HG02981 (cell line): ENCODE data around the gene PEPD.

Source experiments
- ATAC-seq: cut with Tn5 transposase; IDR thresholded peaks from one replicate; pipeline ENCODE4 v1.9.1; 2021; ENCODE audit warnings: mild to moderate bottlenecking, moderate library complexity; ENCODE audit not compliant: unreplicated experiment

Gene PEPD

DNA sequence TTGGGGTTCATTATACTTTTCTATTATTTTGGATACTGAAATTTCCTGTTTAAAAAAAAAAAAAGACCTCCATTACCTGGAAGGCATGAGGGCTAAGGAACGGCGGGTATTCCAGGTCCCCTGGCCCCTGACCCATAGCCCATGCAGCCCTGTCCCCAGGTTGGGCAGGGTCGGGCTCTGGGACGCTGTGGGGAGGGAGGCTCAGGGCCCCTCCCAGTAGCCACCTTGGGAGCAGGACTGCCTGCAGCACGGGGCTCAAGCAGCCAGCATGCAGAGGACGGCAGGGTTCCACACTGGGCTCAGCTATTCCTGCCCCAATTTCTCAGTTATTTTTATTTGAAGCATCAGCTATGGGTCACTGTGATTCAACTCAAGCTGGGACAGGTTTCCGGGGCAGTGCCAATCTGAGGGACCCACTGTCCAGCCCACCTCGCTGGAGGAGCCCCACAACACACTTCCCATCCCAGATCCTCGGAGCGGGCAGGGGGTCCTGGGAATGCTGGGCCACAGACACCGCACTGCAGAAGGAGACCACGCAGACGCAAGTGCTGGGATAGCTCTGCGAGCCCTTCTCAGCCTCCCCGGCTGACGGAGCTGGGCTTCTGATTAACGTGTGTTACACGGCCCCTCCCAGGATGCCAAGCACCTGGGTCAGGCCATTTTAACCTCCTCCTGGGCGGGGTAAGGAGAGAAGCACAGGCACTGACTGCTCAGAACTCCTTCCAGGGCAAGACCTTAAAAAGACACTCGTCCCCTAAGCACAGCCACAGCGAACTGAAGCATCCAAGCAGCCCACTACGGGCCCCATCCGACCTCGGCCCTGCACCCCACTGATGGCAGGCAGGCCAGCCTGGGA, 60.1 kb downstream of the PEPD start:
- ATAC-seq, result no peak

DNA sequence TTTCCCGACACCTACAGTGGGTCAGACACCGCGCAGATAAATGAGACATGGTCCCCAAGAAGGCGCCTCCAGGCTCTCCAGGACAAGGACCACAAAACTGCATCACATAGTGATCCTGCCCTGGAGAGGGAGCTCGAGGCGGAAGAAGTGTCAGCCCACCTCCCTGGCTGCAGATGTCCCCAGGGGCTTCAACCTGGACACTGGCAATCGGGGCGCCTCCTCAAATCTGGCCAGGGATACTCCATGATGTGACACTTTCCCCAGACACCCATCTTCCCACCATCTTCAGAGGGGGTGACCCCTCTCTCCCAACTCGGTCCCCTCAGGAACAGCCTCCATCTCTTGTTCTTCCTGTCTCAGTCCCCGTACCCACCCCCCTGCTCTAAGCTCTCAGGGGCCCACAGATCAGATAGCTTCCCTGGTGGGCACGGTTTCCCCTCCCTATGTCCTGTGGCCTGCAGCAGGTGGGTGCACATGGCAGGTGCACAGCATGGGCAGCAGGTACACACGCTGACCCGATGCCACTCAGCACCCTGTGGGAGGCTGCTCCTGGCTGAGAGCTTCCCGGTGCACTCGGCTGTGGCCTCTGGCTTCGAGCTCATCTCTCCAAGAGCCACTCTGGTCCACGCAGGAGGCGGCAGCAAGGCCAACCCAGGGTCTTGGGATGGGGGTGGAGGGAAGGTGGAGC, 61.2 kb downstream of the PEPD start:
- no peak for ATAC-seq

DNA sequence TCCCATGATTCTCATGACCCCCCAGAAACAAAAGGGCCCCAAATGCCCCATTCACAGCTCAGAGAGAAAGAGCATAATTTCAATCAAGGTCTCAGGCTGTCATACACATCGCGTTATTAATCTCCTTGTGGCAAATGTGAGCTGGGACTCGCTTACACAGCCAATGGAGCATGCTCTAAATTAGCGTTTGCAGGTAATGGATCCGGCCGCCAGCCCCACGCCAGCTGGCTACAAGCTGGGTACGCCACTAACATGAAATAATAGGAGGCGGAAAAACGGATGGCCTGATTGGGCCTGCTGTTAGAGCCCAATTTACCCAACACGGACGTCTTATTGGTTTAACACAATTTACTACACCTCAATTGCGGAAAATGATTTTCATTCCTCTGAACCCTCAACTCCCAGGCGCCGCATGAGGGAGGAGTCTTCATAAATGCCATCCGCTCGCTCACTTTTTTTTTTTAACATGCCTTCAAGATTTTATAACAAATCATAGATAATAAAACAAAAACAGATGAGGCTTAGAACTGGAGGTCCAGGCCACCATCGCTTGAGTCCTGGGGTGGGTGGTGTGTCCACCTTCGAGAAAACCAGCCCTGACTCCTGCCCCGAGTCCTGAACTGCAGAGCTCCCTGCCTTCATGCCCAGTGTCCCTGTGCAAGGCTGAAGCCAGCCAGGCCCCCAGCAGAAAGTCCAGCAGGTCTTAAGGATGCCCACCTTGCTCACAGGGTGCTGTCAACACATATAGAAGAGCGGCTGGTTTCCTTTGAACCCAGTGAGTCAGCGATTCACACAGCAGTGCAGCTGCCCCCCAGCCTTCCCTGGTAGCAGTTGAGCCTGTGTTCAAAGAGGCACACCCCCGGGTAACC, 62.1 kb downstream of the PEPD start:
- no peak for ATAC-seq

DNA sequence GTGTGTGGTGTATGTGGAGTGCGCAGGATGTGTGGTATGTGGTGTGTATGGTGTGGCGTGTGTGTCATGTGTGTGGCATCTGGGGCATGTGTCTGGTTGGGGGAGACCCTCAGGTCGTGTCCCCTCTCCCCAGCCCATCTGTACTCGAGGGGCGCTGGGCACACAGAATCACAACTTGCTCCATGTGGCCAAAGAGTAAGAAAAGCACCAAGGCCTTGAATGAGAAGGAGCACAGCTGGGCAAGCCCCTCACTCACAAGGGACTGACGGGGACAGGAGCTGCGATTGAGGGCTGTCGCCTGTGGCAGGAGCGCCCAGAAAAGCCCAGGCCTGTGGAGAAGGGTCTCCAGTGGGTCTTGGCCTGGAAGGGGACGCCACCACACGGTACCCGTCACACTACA, 62.8 kb downstream of the PEPD start:
- ATAC-seq, result no peak

DNA sequence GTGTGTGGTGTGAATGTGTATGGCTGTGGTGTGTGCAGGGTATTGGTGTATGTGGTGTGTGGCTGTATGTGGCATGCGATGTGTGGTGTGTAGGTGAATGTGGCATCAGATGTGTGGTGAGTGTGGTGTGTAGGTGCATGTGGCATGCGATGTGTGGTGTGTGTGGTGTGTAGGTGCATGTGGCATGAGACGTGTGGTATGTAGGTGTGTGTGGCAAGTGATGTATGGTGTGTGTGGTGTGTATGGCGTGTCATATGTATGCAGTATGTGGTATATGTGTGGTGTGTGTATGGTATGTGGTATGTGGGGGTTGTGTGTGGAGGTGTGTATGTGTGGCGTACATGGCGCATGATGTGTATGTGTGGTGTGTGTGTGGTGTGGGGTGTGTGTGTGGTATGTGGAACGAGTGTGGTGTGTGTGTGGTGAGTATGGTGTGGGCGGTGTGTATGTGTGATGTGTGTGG, 63.4 kb downstream of the PEPD start:
- ATAC-seq, result no peak

DNA sequence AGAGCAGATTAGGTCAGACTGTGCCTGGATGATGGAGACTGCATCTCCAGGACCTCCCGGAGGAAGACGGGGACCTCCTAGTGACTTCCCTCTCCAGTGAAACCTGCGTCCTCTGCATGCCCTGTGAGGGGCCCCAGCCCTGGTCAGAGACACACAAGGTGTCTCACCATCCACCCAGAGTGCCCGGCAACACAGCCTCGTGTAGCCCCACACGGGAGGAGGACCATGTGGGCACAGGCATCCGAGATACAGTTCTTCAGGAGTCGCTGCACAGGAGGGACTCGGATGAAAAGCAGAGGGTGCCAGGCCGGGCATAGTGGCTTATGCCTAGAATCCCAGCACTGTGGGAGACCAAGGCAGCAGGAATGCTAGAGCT, 64.8 kb downstream of the PEPD start:
- ATAC-seq, result no peak

DNA sequence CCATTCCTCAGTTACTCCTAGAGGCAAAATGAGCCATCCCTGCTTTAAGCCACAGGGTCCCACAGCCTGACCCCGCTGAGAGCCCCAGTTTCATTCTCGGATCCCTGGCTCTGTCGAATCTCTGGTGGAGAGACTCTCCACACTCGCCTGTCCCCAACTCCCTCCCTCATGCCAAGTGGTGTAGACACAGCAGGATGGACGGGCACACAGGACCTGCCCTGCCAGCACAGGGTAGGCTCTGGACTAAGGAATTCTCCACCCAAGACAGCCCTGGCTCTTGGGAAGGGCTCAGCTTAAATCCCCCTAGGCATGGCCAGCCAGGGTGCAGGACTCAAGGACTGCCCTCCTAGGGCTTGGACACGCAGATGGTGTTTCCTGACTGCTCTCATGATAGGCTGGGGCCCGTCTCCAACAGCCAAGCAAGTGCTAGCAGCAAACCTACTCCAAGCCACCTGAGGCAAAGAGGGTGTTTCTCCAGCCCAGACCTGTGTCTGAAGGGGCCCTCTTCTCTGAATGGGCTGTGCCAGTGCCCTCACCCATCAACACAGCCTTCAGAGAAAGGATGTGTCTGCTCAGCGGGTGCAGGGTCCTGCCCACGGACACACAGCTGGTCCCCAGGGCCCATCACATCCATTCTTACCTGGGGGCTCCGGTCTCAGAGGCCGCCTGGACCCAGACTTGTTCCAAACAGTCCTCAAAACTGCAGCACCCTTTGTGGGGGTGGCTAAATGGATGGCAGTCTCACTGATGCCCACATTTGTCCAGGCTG, 65.3 kb downstream of the PEPD start:
- no peak for ATAC-seq

DNA sequence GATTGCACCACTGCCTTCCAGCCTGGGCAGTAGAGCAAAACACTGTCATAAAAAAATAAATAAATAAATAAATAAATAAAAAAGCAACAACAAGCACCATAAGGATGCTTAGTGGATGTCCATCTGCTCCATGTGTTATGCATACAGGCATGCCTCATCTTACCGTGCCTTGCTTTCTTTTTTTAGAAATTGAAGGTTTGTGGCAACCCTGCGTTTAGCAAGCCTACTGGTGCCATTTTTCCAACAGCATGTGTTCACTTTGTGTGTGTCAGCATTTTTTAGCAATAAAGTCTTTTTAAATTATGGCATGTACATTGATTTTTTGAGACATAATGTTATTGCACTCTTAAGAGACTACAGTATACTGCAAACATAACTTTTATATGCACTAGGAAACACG, 68.3 kb downstream of the PEPD start:
- ATAC-seq, result no peak

DNA sequence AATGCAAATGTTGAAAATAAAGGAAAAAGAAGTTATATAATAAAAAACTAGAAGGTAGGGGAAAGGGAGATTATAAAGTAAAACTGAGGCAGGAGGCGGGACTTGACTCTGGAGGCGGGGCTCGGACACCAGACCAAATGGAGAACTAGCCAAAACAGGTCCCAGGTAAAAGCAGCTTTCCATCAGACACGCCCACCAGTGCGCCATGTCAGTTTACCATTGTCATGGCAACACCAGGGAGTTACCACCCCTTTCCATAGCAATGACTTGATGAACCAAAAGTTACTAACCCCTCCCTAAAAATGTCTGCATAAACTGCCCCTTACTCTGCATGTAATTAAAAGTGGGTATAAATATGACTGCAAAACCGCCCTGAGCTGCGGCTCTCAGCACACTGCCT, 70.9 kb downstream of the PEPD start:
- ATAC-seq, result no peak

DNA sequence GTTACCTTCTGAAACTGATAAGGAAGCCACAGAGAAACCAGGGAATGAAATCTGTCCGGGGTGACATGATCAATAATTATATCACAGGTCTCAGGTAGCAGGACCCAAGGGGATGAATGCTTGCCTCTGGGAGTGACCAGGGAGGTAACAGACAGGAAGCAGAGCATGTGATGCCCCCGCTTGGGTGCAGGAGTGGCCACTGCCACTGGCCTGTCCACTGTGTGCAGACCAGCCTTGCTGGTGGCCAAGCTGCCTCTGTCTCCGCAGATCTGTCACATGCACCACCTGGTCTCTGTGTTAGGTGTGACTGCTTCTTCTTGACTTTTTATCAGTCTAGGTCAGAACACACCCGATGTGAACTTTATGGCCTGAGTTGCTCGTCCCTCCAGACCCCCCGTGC, 71.8 kb downstream of the PEPD start:
- ATAC-seq, result no peak

DNA sequence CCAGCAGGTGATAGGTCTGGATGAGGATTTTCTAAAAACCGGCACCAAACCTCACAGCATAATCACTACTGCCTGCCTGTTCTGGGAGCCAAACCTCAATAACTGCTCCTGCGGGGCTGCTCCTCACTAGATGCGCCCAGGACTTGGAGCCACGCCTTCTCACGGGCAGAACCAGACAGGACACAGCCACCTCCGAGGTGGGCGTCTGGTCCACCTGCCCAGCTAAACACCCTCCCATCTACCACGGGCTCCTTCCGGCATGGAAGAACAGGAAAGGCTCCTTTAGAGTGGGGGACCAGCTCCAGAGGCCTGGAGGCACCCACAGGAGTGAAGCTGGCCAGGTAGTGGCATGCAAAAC, 73.5 kb downstream of the PEPD start:
- no peak for ATAC-seq

DNA sequence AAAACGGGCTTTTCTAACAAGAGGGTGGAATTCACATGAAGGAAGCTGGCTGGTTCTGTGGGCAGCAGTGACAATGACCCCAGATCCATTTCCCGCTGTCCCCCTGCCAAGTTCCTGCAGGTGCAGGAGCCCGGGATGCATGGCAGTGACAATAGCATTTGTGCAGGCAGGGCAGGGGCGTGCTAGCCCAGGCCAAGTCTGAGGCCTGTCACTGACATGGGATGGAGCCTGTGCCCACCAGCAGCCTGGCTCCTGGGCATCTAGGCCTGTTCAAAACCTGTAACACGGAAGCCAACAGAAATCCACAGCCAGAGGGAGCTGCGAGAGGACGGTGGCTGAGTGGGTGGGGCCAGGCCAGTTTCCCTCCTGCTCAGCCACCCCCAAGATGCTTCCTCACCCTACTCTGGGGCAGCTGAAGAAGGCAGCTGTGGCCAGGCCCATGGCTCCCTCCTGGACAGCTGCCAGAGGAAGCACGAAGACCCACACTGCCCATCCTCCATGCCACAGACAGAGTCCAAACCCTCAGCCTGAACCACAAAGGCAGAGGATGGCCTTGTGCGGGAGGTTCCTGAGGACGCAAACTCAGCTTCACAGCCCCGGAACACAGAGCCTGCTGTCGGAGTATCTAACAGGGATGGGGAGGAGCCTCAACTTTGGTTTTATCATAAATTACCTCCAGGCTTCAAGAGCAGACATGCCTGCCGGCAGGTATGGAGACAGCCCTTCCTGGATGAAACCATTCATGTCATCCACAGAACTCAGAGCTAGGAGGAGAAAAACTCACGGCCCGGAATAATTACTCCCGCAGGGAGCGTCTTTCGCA, 74.0 kb downstream of the PEPD start:
- ATAC-seq, result no peak

DNA sequence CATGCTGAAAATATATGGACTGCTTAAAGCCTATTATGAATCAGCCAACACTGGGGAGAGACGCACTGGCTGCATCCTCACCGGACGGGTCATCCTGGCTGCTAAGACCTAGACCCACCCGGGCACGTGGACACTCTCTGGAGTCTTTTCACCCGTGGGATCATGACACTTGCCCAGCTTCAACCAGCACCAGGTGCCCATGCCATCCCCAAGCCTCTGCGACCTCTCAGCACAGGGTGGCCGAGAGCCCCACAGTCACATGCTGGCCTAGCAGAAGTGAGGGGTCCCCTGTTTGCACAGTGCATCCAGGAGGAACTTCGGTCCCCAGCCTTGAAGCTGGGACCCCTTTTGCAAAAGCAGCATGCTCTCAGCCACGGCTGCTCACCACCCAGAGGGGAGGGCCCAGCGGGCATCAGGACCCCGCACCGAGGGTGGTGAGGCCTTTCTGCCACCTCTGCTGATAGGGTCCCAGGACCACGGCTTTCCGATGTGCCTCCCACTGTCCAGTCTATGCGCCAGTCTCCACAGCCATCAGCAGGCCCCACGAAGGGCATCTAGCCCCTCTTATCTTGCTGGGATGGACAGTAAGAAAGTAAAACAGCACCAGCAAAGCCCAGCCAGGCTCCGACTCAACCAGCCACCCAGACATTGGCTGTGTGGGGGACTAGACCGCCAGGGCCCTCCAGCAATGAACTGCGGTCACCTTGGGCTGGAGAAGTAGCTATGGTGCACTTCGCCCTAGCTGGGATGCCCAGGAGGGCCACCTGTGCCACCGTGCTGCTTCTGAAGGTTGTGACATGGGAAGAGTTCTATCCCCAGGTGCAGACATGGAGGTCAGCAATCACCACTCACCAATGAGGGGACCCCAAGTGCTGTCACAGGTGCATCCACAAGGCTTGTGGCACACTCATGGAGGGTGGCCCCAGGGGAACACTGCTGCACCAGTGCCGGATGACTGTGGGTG, 75.0 kb downstream of the PEPD start:
- no peak for ATAC-seq

DNA sequence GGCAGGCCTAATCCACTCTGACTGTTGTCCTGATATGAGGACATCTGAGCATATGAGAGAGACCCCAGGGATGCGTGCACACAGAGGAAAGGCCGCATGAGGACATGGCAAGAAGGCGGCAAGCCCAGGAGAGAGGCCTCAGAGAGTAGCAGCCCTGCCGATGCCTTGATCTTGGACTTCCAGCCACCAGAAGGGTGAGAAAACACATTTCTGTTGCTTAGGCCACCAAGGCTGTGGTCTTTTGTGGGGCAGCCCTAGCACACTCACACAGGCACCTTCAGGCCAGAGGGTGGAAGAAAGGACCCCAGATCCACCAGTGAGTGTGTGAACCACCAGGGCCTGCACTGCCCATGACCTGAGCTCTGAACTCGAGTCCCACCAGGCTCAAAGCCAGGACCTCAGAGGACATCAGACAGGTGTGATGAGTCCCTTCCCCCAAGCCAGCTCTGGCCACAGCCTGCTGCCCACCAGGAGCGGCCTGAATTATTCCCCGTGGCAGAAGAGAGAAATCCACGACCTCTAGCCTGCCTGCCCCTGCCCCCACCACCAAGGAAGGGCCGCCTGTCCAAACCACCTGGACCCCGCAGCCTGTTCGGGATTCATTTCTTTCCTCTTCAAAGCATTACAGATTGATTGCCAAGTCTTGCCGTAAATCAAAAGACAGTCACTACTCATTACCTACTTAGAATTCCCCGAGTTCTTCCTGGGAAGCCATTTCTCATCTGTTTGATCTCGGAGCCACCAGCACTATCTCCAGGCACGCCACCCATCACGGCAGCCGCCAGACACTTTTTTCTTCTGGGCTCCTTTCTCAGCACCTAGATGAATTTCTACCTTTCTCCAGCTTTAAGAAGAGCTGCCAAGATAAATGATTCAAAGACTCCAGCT, 75.9 kb downstream of the PEPD start:
- ATAC-seq, result no peak

DNA sequence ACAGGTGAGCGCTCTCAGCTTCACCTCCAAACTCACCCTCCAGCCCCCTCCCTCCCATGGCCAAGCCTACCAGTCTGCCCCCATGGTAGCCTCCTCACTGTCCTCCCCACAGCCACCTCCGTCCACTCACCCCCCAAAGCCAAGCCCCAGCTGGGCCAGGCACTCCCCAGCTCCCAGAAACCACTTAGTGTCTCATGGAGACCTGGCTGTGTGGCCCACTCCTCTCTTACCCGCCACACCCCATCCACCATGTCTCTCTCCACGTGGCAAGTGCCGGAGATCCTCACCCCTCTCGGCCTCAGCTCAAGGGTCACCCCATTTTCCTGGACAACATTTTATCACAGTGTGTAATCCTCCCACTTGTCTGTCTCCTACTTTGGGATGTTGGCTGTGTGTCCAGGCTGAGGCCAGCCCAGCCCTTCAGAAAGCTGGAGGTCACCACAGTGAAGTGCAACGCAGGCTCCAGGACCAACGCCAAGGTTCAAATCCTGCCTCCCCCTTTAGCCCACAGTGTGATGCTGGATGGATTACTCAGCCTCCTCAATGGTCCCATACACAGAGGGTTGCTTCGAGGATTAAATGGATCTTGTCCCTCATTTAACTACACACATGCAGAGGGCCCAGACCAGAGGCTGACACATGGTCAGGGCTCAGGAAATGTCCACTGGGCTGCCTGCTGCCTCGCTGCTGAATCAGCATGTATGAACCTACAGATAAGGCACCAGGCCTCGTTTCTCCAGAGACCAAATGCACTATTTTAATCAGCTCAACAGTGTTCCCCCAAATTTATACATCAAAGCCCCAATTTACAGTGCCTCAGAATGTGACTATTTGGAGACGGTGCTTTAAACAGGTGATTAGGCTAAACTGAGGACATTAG, 76.8 kb downstream of the PEPD start:
- no peak for ATAC-seq

DNA sequence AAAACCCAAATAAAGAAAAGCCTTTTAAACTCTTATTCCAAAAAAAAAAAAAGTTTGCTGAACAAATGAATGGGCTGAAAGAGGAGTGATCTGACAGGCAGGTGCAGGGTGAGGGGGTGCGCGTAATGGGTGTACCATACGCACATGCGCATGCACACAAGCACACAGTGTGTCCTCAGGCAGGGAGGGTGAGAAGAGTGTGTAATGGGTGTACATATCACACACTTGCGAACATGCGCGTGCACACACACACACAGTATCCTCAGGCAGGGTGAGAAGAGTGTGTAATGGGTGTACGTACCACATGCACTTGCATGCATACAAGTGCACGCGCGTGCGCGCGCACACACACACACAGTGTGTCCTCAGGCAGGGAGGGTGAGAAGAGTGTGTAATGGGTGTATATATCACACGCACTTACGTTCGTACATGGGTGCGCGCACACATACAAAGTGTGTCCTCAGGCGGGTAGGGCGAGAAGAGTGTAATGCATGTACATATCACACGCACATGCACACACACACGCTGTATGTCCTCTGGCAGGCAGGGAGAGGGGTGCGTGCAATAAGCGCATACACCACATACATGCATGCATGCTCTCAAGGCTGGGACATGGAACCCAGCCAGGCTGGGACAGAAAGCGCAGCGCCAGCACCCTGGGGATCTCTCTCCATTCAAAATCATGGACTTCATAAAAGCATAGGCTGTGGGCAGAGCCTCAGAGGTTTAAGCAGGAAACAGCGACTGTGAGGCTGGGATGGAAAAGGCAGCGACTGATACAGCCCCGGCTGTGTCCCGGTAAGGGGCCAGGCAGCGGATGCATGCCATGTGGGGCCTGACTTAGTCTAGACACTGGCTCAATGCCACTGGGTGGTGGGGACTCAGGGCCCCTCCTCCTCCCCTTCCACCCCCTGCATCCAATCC, 77.7 kb downstream of the PEPD start:
- no peak for ATAC-seq
